GM12874 (cell line): Measurements from ENCODE around the gene MAPK8IP1.

Source experiments
- CTCF ChIP-seq: IDR thresholded peaks from 2 replicates; pipeline ENCODE4 v1.5.1; 2011; ENCODE audit warnings: low read depth, mild to moderate bottlenecking, control low read depth, low read length, moderate library complexity; ENCODE audit not compliant: insufficient read depth

Gene MAPK8IP1

GRCh38 chr11:45918331-45918941 lies 33.0 kb downstream of the MAPK8IP1 start:
- TF ChIP-seq CTCF = no peak

GRCh38 chr11:45918962-45919675 lies 33.7 kb downstream of the MAPK8IP1 start:
- TF ChIP-seq CTCF = no peak

GRCh38 chr11:45919806-45920530 lies 34.5 kb downstream of the MAPK8IP1 start:
- TF ChIP-seq CTCF = no peak

- TF ChIP-seq CTCF = no peak
Observed at GRCh38 chr11:45920531-45921477, 35.4 kb downstream of the MAPK8IP1 start.

- no peak for TF ChIP-seq CTCF
Observed at GRCh38 chr11:45921561-45922424, 36.3 kb downstream of the MAPK8IP1 start.

- TF ChIP-seq CTCF = no peak
Observed at GRCh38 chr11:45922425-45923082, 37.1 kb downstream of the MAPK8IP1 start, which contains the start of gene LARGE2. LARGE2 (plus strand) TSS chr11:45922656; CDS start chr11:45922883, 227 bp downstream.
